GM20000 (cell line): ENCODE measurements around the gene SPRR1A.

ENCODE experiments used
- DNase-seq: peaks from one replicate; pipeline ENCODE4 v3.0.0; 2012; ENCODE audit warnings: low spot score
- CTCF ChIP-seq: IDR thresholded peaks from 2 replicates; pipeline ENCODE4 v1.5.1; 2012; ENCODE audit warnings: mild to moderate bottlenecking, control low read depth; ENCODE audit errors: extremely low read depth, missing control alignments

Gene SPRR1A

DNA sequence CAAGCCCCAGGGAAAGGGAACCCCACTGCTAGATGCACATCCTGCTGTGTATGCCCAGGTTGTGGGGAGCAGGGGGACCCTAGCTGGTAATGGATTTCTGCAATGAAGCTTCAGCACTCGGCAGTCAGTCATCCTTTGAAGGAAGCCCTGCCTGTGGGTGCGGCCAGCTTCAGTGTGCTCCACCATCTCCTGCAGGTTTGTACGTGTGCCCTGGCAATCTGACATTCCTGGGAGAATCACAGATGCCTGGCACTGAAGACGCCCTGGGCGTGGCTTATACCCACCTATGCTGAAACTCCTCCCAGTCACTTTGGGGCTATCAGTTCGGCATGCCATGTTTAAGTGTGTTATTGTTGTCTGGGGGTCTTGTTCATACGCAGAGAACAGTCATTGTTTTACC is 30.1 kb upstream of the SPRR1A start:
- no peak for TF ChIP-seq CTCF
- DNase-seq: no peak

DNA sequence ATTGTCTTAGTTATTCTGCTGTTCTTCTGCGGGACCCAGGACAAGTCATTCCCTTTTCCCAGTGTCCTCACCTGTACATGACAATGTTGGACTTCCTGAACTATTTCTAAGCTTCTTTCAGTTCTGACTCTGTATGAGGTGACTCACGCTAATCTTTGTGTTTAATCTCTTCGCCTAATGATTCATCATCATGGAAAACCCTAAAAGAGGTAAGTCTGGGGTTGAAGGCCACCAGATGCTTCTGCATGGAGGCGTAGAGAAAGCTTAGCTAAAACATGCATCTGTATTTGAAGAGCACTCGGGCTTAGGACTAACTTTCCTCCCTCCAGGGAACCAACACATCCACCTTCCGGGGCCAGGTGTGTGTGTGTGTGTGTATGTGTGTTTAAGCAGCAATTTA is 29.4 kb upstream of the SPRR1A start:
- no peak for DNase-seq

DNA sequence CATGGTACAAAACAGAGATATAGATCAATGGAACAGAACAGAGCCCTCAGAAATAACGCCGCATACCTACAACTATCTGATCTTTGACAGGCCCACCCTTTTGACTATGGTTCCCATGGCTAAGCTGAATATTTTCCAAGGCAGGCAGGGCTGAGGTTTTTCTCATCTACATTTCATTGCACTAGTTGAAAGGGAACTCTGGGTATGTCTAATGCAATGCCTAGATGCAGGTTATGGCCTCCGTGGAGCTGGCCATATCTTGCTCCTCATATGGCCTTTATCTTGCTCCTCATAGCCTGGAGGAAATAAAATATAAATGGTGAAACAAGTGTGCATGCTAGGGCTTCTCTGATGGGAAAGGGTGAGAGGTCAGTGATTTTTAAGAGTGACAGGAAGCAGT is 26.3 kb upstream of the SPRR1A start:
- TF ChIP-seq CTCF: no peak
- no peak for DNase-seq

More for the DNA sequence above, 29.4 kb upstream of the SPRR1A start:
- TF ChIP-seq CTCF: no peak

GRCh38 chr1:152959273-152959672 is 24.6 kb upstream of the SPRR1A start:
- DNase-seq: no peak
- no peak for TF ChIP-seq CTCF

- DNase-seq: no peak
- TF ChIP-seq CTCF: no peak
These were observed 24.0 kb upstream of the SPRR1A start for GRCh38 chr1:152959801-152960451.

DNA sequence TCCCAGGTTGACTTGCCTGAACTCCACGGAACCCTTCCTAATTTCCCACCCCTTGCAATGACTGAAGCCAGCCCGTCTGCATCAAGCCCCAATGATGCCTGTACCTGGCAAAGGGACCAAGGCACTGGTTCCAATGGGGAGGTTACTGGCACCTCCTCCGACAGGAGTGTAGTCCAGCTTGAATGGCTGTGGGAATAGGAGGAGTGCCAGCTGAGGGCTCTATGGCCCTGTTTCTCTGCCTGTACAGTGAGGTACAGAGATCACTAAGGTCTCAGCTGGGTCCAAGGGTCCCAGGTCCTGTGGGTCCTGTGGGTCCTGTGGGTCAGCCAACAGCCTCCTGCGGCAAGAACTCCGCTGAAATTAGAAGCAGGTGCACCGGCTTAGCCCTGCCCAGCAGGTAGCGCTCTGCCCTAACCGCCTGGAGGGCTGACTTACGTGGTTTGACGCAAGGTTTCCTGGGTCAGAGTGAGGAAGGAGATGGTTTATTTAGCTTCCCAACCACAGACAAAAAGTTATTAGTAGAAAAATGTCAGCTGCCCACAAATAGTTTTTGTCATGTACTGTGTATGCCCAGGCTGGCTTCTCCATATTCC is 23.3 kb upstream of the SPRR1A start:
- no peak for TF ChIP-seq CTCF
- DNase-seq: peak; percentile 22

GRCh38 chr1:152961226-152961891 is 22.5 kb upstream of the SPRR1A start:
- TF ChIP-seq CTCF: no peak
- no peak for DNase-seq
